ENCODE results near the gene TMEM59L.

- TF ChIP-seq NR2C2 (CRISPR knock-in tag; IDR thresholded peaks at IDR 0.05; ENCODE audit: borderline replicate concordance) (no peak), ZNF274 (CRISPR knock-in tag; IDR thresholded peaks at IDR 0.05) (no peak)
- TF ChIP-seq, protein P1, sequence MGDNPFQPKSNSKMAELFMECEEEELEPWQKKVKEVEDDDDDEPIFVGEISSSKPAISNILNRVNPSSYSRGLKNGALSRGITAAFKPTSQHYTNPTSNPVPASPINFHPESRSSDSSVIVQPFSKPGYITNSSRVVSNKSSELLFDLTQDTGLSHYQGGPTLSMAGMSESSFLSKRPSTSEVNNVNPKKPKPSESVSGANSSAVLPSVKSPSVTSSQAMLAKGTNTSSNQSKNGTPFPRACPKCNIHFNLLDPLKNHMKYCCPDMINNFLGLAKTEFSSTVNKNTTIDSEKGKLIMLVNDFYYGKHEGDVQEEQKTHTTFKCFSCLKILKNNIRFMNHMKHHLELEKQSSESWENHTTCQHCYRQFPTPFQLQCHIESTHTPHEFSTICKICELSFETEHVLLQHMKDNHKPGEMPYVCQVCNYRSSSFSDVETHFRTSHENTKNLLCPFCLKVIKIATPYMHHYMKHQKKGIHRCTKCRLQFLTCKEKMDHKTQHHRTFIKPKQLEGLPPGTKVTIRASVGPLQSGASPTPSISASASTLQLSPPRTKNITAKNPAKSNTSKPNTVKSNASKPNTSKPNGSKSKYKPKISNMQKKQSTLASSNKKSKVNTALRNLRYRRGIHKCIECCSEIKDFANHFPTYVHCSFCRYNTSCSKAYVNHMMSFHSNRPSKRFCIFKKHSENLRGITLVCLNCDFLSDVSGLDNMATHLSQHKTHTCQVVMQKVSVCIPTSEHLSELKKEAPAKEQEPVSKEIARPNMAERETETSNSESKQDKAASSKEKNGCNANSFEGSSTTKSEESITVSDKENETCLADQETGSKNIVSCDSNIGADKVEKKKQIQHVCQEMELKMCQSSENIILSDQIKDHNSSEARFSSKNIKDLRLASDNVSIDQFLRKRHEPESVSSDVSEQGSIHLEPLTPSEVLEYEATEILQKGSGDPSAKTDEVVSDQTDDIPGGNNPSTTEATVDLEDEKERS (CRISPR knock-in tag; IDR thresholded peaks at IDR 0.05) = no peak
Observed at GRCh38 chr19:18610245-18610555, 2.5 kb upstream of the TMEM59L start.
